Hepatocyte (in vitro differentiated cells): ENCODE data around the gene MACO1. TPM values are rescaled to one million over a fixed set of nuclear protein-coding genes. Genes with fewer than 3 reads are reported as not detected.
A peak's percentile ranks its signal among the peaks of the same experiment; 100 is the strongest.

ENCODE experiments used
- DNase-seq: peaks from one replicate; pipeline ENCODE4 v3.0.0-alpha.2; 2016; ENCODE audit warnings: low spot score
- H2AFZ ChIP-seq: fragments of 200-600 bp; sonication (generic); 2 replicates; pipeline ENCODE4 v1.6.0; 2016; ENCODE audit warnings: antibody characterized with exemption, mild to moderate bottlenecking
- H3K27ac ChIP-seq: fragments of 200-600 bp; sonication (generic); 2 replicates; pipeline ENCODE4 v1.5.1; 2016; ENCODE audit warnings: mild to moderate bottlenecking
- H3K27me3 ChIP-seq: fragments of 200-600 bp; sonication (generic); 2 replicates; pipeline ENCODE4 v1.6.1; 2016
- H3K36me3 ChIP-seq: fragments of 200-600 bp; sonication (generic); replicated peaks from 2 replicates; pipeline ENCODE4 v1.5.1; 2016; ENCODE audit warnings: low read depth; ENCODE audit not compliant: insufficient read depth
- H3K4me1 ChIP-seq: fragments of 200-600 bp; sonication (generic); 2 replicates; pipeline ENCODE4 v1.5.1; 2016; ENCODE audit warnings: mild to moderate bottlenecking, moderate library complexity; ENCODE audit not compliant: insufficient read depth
- H3K4me2 ChIP-seq: fragments of 200-600 bp; sonication (generic); 2 replicates; pipeline ENCODE4 v1.6.0; 2016
- H3K4me3 ChIP-seq: fragments of 200-600 bp; sonication (generic); 2 replicates; pipeline ENCODE4 v1.5.1; 2016; ENCODE audit warnings: mild to moderate bottlenecking
- H3K79me2 ChIP-seq: fragments of 200-600 bp; sonication (generic); 2 replicates; pipeline ENCODE4 v1.6.0; 2017; ENCODE audit warnings: mild to moderate bottlenecking
- H3K9me2 ChIP-seq: fragments of 200-600 bp; sonication (generic); replicated peaks from 2 replicates; pipeline ENCODE4 v1.6.0; 2017; ENCODE audit warnings: mild to moderate bottlenecking; ENCODE audit not compliant: insufficient read depth
- H3K9me3 ChIP-seq: fragments of 200-600 bp; sonication (generic); 2 replicates; pipeline ENCODE4 v1.5.1; 2016; ENCODE audit warnings: low read depth, mild to moderate bottlenecking
- H4K20me1 ChIP-seq: fragments of 200-600 bp; sonication (generic); 2 replicates; pipeline ENCODE4 v1.6.0; 2016; ENCODE audit warnings: mild to moderate bottlenecking; ENCODE audit not compliant: insufficient read depth, poor library complexity, severe bottlenecking
- EZH2 ChIP-seq: fragments of 200-600 bp; sonication (generic); IDR thresholded peaks from 2 replicates; pipeline ENCODE4 v1.6.1; 2016; ENCODE audit warnings: antibody characterized with exemption, mild to moderate bottlenecking, borderline replicate concordance
- EZH2phosphoT487 ChIP-seq: fragments of 200-600 bp; sonication (generic); IDR thresholded peaks from one replicate; pipeline ENCODE4 v1.6.1; 2018; ENCODE audit warnings: antibody characterized with exemption, mild to moderate bottlenecking, low read depth, moderate library complexity; ENCODE audit not compliant: unreplicated experiment, severe bottlenecking
- WGBS: methylation state at CpG from one replicate; pipeline ENCODE4 v1.1.6; 2016; ENCODE audit warnings: low lambda C conversion rate; ENCODE audit errors: missing lambda C conversion rate; 5-methylcytosine and 5-hydroxymethylcytosine counted together
- polyA plus RNA-seq: library from polyadenylated mRNA; unstranded; fragments of >200 nt; fragmentation: Nextera tagmentation; extraction: Ambion mirVana; gene quantifications from 2 replicates; pipeline ENCODE4 v1.2.1, GENCODE V29; 2016
- total RNA-seq: library from RNA; depleted of rRNA; stranded (reverse); fragments of >200 nt; gene quantifications from 2 replicates; pipeline ENCODE4 v1.2.3, GENCODE V29; 2014
- TF ChIP-seq, protein P1 (sequence below): fragments of 200-600 bp; sonication (generic); IDR thresholded peaks from 2 replicates; pipeline ENCODE4 v1.5.1; 2016; ENCODE audit warnings: antibody characterized with exemption, mild to moderate bottlenecking; ENCODE audit not compliant: poor library complexity

Gene MACO1
- total and polyA plus RNA-seq, 2 experiments from 2014 or later = 14.1 to 27.0 TPM

- Histone ChIP-seq H3K4me2 (no peak overlapping the region), H3K79me2 (no peaks in the 10 kb centered on the region), H3K27ac (peak overlapping the region; percentile 12), H3K4me1 (no peaks in the 10 kb centered on the region), H3K9me2 (no peaks in the 10 kb centered on the region), H3K9me3 (no peaks in the 10 kb centered on the region), H2AFZ (no peak overlapping the region), H3K36me3 (no peaks in the 10 kb centered on the region), H4K20me1 (no peaks in the 10 kb centered on the region), H3K4me3 (no peak overlapping the region), H3K27me3 (no peaks in the 10 kb centered on the region)
- 86% methylated on average over 16 of the region's 16 CpGs for WGBS
- peak; percentile 49 for DNase-seq
- no peak for TF ChIP-seq EZH2phosphoT487
- TF ChIP-seq EZH2 = no peak
- TF ChIP-seq, protein P1, sequence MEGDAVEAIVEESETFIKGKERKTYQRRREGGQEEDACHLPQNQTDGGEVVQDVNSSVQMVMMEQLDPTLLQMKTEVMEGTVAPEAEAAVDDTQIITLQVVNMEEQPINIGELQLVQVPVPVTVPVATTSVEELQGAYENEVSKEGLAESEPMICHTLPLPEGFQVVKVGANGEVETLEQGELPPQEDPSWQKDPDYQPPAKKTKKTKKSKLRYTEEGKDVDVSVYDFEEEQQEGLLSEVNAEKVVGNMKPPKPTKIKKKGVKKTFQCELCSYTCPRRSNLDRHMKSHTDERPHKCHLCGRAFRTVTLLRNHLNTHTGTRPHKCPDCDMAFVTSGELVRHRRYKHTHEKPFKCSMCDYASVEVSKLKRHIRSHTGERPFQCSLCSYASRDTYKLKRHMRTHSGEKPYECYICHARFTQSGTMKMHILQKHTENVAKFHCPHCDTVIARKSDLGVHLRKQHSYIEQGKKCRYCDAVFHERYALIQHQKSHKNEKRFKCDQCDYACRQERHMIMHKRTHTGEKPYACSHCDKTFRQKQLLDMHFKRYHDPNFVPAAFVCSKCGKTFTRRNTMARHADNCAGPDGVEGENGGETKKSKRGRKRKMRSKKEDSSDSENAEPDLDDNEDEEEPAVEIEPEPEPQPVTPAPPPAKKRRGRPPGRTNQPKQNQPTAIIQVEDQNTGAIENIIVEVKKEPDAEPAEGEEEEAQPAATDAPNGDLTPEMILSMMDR = no peak
These were observed 5.3 kb upstream of the MACO1 start for GRCh38 chr1:25425098-25426085.

DNA sequence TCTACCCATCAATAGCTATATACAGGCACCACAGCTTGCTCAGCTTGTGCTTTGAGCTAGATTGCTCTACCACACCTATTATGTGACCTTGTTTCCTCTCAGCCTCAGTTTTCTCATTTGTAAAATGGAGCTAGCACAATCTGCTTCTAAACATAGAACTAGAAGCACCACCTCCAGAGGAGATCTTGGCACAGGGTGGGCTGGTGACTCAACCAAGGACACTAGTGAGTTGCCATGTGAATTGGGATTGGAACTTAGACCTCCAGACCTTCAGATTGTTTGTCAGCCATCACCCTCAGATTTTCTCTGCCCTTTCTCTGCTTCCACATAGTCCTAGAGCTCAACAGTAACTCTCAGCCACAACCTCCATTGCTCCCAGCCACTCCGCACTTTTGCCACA is 3.0 kb upstream of the MACO1 start:
- no peak for DNase-seq
- Histone ChIP-seq H3K9me3 (no peaks in the 10 kb centered on the region), H4K20me1 (peaks cover 8% of the 10 kb centered on the region), H3K27ac (no peak overlapping the region), H3K27me3 (no peaks in the 10 kb centered on the region), H2AFZ (no peak overlapping the region), H3K9me2 (no peaks in the 10 kb centered on the region), H3K4me3 (no peak overlapping the region), H3K79me2 (peaks cover 14% of the 10 kb centered on the region), H3K4me2 (no peak overlapping the region), H3K36me3 (no peaks in the 10 kb centered on the region), H3K4me1 (peaks cover 3% of the 10 kb centered on the region)
- WGBS = 100% methylated on average over 1 of the region's 1 CpG
- TF ChIP-seq, protein P1 = no peak
- TF ChIP-seq EZH2phosphoT487 = no peak
- no peak for TF ChIP-seq EZH2

DNA sequence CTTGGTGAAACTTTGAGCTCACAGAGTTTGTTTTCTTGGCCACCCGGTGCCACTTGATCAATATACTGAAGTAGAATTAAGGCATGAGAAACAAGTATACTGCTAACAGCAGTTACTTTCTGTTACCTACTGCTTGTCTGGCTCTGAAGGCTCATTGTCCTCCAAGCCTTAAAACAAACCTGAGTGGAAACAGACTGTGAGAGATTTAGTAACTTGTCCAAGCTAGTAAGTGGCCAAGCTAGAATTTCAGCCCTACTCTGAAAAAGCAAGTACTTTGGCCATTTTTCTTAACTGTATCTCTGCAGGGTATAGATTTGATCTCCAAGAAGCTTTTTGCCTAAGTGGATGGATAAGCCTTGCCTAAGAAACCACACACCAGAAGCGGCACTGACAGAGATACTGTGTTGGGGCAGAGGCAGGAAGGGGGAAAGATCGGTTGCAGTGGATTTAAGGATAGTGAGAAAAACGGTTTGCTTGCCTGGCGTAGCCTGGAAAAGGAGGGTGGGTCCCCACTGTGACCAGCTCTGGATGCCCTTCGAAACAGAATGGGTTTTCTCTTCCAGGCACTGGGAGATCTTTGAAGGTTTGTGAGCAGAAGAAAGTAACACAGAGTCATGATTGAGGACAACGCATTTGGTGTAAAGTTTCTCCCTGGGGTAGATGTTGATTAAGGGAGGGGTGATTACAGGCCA is 2.1 kb upstream of the MACO1 start:
- DNase-seq = no peak
- Histone ChIP-seq H3K79me2 (peaks cover 23% of the 10 kb centered on the region), H3K4me1 (peaks cover 12% of the 10 kb centered on the region), H3K27ac (no peak overlapping the region), H2AFZ (no peak overlapping the region), H3K4me2 (no peak overlapping the region), H3K4me3 (no peak overlapping the region), H4K20me1 (peaks cover 18% of the 10 kb centered on the region), H3K36me3 (no peaks in the 10 kb centered on the region), H3K9me3 (no peaks in the 10 kb centered on the region), H3K9me2 (no peaks in the 10 kb centered on the region), H3K27me3 (no peaks in the 10 kb centered on the region)
- no peak for TF ChIP-seq EZH2phosphoT487
- TF ChIP-seq, protein P1 = no peak
- no peak for TF ChIP-seq EZH2
- 95% methylated on average over 7 of the region's 7 CpGs for WGBS
